ENCODE results near the gene C4orf51. TPM values are rescaled to one million over a fixed set of nuclear protein-coding genes. Genes with fewer than 3 reads are reported as not detected.

The C4orf51 gene
- total RNA-seq, 2 donors from 2014 or later: not detected

DNA sequence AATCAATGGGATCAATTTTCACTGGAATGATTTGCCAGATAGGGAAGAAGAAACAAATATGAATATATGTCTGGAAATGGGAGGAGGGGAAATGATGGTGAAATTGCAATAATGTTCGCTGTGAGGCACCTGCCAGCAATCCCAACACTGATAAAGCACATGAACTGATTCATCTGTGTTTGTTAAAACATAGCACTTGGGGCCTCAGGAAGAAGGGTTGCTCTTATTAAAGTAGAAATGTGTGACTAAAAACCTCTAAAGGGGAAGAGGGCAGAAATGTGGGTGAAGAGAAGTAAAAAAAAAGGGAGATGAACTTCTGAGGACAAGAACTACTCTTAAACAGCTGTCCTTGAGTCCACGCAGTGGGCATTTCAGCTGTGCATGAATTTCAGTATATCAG, 101.4 kb downstream of the C4orf51 start:
- Mint-ChIP-seq H3K36me3 (ENCODE audit: low read depth) (peaks cover 90% of the 10 kb centered on the region), H3K27me3 (no peaks in the 10 kb centered on the region), H3K9me3 (peaks cover 9% of the 10 kb centered on the region), H3K4me3 (no peak overlapping the region), H3K4me1 (peaks cover 20% of the 10 kb centered on the region), H3K27ac (no peak overlapping the region)
- ATAC-seq (replicated peaks): no peak

Other genes with a start within 250 kb of the C4orf51 start
- gene SMAD1, start 198.3 kb upstream of the C4orf51 start, total RNA-seq: 10 to 100 TPM in 1 of 2 donors, 1 to 10 TPM in 1; 2.5 to 12.4 TPM
- gene MMAA, start 60.8 kb upstream of the C4orf51 start, total RNA-seq: 10 to 100 TPM; 18.8 to 19.9 TPM

All from activated T-helper 17 cell treated with anti-CD3 and anti-CD28 coated beads, Interleukin-2, amount 50 U/mL, for 72 hours (primary cell).